Liver (tissue), 9 donors: Measurements from ENCODE around the gene DAGLB. TPM values are rescaled to one million over a fixed set of nuclear protein-coding genes. Genes with fewer than 3 reads are reported as not detected.

ENCODE experiments used
- DNase-seq: peaks from one replicate; pipeline ENCODE4 v3.0.0-alpha.2; 2017; ENCODE audit warnings: low spot score
- H3K27ac ChIP-seq, 2 donors: one replicate each; pipeline ENCODE4 v1.7.0; 2013; ENCODE audit warnings: inconsistent platforms in 2 of 2, low read length in 2 of 2, control low read depth in 1 of 2, low read depth in 1 of 2, mild to moderate bottlenecking in 1 of 2
- H3K27me3 ChIP-seq, 4 donors: one replicate each; pipeline versions ENCODE4 v1.6.1 to v1.7.0; 2013; ENCODE audit warnings: low read length in 3 of 4, inconsistent platforms in 1 of 4, mild to moderate bottlenecking in 1 of 4, moderate library complexity in 1 of 4; ENCODE audit not compliant: control insufficient read depth in 4 of 4, insufficient read depth in 4 of 4
- H3K36me3 ChIP-seq, 4 donors: one replicate each; pipeline versions ENCODE4 v1.6.1 to v1.7.0; 2013; ENCODE audit warnings: low read length in 3 of 4, mild to moderate bottlenecking in 3 of 4, low read depth in 1 of 4, moderate library complexity in 1 of 4; ENCODE audit not compliant: control insufficient read depth in 4 of 4, insufficient read depth in 3 of 4
- H3K4me1 ChIP-seq, 4 donors: one replicate each; pipeline versions ENCODE4 v1.6.1 to v1.7.0; 2013; ENCODE audit warnings: low read length in 3 of 4, mild to moderate bottlenecking in 3 of 4, moderate library complexity in 1 of 4; ENCODE audit not compliant: control insufficient read depth in 4 of 4, insufficient read depth in 4 of 4
- H3K4me3 ChIP-seq, 3 donors: one replicate each; pipeline versions ENCODE4 v1.6.1 to v1.7.0; 2013; ENCODE audit warnings: low read length in 3 of 3, control low read depth in 1 of 3, low read depth in 1 of 3, mild to moderate bottlenecking in 1 of 3
- H3K9ac ChIP-seq, 2 donors: one replicate each; pipeline ENCODE4 v1.7.0; 2013; ENCODE audit warnings: low read length in 2 of 2, mild to moderate bottlenecking in 2 of 2, moderate library complexity in 2 of 2, control low read depth in 1 of 2, low read depth in 1 of 2
- H3K9me3 ChIP-seq, 4 donors: one replicate each; pipeline versions ENCODE4 v1.6.1 to v1.7.0; 2013; ENCODE audit warnings: low read length in 3 of 4; ENCODE audit not compliant: control insufficient read depth in 4 of 4
- EGR1 ChIP-seq, 2 donors: IDR thresholded peaks; 2 replicates each; pipeline ENCODE4 v1.6.1; 2016 to 2018; ENCODE audit warnings: antibody characterized with exemption in 2 of 2, low read depth in 2 of 2
- FOXA1 ChIP-seq: IDR thresholded peaks from 2 replicates; pipeline ENCODE4 v1.6.1; 2016; ENCODE audit warnings: antibody characterized with exemption
- FOXA2 ChIP-seq: IDR thresholded peaks from 2 replicates; pipeline ENCODE4 v1.6.1; 2016; ENCODE audit warnings: antibody characterized with exemption
- GABPA ChIP-seq, 2 donors: IDR thresholded peaks in 1 of 2; conservative IDR thresholded peaks in 1 of 2; 2 replicates each; pipeline ENCODE4 v1.6.1; 2016; ENCODE audit warnings: antibody characterized with exemption in 2 of 2, mild to moderate bottlenecking in 1 of 2, moderate library complexity in 1 of 2
- HNF4A ChIP-seq, 2 donors: conservative IDR thresholded peaks; 2 replicates each; pipeline ENCODE4 v1.6.1; 2016; ENCODE audit warnings: antibody characterized with exemption in 2 of 2, mild to moderate bottlenecking in 2 of 2
- HNF4G ChIP-seq: IDR thresholded peaks from 2 replicates; pipeline ENCODE4 v1.6.1; 2016; ENCODE audit warnings: antibody characterized with exemption
- JUND ChIP-seq, 2 donors: IDR thresholded peaks; 2 replicates each; pipeline ENCODE4 v1.6.1; 2016; ENCODE audit warnings: antibody characterized with exemption in 2 of 2
- NR2F2 ChIP-seq: IDR thresholded peaks from 2 replicates; pipeline ENCODE4 v1.6.1; 2016; ENCODE audit warnings: antibody characterized with exemption
- RAD21 ChIP-seq, 2 donors: IDR thresholded peaks; 2 replicates each; pipeline ENCODE4 v1.6.1; 2016; ENCODE audit warnings: antibody characterized with exemption in 2 of 2, mild to moderate bottlenecking in 2 of 2
- RXRA ChIP-seq, 2 donors: IDR thresholded peaks; 2 replicates each; pipeline ENCODE4 v1.6.1; 2017 to 2018; ENCODE audit warnings: antibody characterized with exemption in 2 of 2, mild to moderate bottlenecking in 1 of 2
- SP1 ChIP-seq: IDR thresholded peaks from 2 replicates; pipeline ENCODE4 v1.6.1; 2018; ENCODE audit warnings: antibody characterized with exemption, mild to moderate bottlenecking
- TAF1 ChIP-seq: conservative IDR thresholded peaks from 2 replicates; pipeline ENCODE4 v1.6.1; 2016; ENCODE audit warnings: antibody characterized with exemption, mild to moderate bottlenecking
- YY1 ChIP-seq: IDR thresholded peaks from 2 replicates; pipeline ENCODE4 v1.6.1; 2016; ENCODE audit warnings: antibody characterized with exemption, mild to moderate bottlenecking
- whole genome bisulfite sequencing: extraction: QIAGEN DNeasy Blood & Tissue Kit; methylation state at CpG from one replicate; pipeline ENCODE4 v1.1.7; 2013; 5-methylcytosine and 5-hydroxymethylcytosine counted together
- polyA plus RNA-seq, 2 donors: library from polyadenylated mRNA; stranded (reverse) in 1 of 2; unstranded in 1 of 2; fragments of 200-250 nt in 1 of 2; fragments of >200 nt in 1 of 2; fragmentation: Nextera tagmentation in 1 of 2; extraction: Ambion mirVana in 1 of 2; gene quantifications; one replicate each; pipeline versions ENCODE4 v1.2.1 to v1.2.3, GENCODE V29; 2013 to 2015
- total RNA-seq, 2 donors: library from RNA; depleted of rRNA; stranded (reverse); fragments of >200 nt; gene quantifications; one replicate each; pipeline ENCODE4 v1.2.3, GENCODE V29; 2014
- TF ChIP-seq, protein P1 (sequence below): IDR thresholded peaks from 2 replicates; pipeline ENCODE4 v1.6.1; 2016; ENCODE audit warnings: antibody characterized with exemption
- TF ChIP-seq, protein P2 (sequence below): fragments of 150-350 bp; IDR thresholded peaks from 2 replicates; pipeline ENCODE4 v1.5.1; 2017; ENCODE audit warnings: improper control_type of control experiment, low read depth, low read length; ENCODE audit not compliant: missing input control
- TF ChIP-seq, protein P3 (sequence below): IDR thresholded peaks from 2 replicates; pipeline ENCODE4 v1.6.1; 2016; ENCODE audit warnings: antibody characterized with exemption, mild to moderate bottlenecking
- TF ChIP-seq, protein P4 (sequence below): IDR thresholded peaks from 2 replicates; pipeline ENCODE4 v1.6.1; 2016; ENCODE audit warnings: antibody characterized with exemption
- TF ChIP-seq, protein P5 (sequence below): IDR thresholded peaks from 2 replicates; pipeline ENCODE4 v1.6.1; 2016; ENCODE audit warnings: antibody characterized with exemption
- donor health status: healthy.
- donor health status: healthy.
- donor health status: healthy.
- donor health status: healthy.
- donor health status: healthy.

The DAGLB gene
- total and polyA plus RNA-seq, 4 donors, result 4.9 to 10.7 (median 8.4) TPM

DNA sequence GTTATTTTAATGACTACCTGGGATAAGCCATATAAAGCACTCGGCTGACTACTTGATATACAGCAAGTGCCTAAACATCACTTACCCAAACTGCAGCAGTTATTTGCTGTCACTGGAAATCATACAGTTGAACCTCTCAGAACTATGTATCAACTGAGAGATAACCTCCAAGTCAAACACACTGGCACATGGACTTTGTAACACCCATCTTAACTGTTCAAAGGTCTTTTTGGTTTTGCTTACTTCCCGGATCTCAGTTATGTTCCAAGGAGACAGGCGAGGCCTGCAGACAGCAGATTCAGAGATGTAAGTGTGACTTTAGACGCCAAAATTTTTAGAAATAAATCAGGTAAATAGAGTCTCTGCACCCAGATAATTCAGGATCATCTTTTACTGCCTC lies 34.6 kb upstream of the DAGLB start (continued):
- peak; percentile 37 for TF ChIP-seq NR2F2

DNA sequence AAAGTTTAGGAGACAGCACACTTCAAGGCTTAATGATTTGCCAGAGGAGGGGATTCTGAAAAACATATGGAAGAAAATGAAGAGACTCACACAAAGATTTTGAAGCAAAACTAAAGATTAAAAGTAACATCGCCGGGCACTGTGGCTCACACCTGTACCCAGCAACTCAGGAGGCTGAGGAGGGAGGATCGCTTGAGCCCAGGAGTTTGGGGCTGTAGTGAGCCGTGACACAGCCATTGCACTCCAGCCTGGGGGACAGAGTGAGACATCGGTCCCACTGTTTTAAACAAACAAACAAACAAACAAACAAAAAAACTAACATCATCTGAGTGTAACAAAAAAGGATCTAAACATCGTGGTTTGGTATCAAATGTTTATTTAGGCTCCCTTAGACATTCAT lies 33.7 kb upstream of the DAGLB start:
- Histone ChIP-seq H3K36me3 (peaks cover 0 to 7% (median 2%) of the 10 kb centered on the region in 4 donors), H3K9ac (no peak overlapping the region), H3K27me3 (no peaks in the 10 kb centered on the region), H3K9me3 (no peaks in the 10 kb centered on the region), H3K27ac (no peak overlapping the region), H3K4me3 (peak overlapping the region; percentile 25 to 42 (median 37)), H3K4me1 (peaks cover 6 to 56% (median 43%) of the 10 kb centered on the region in 4 donors)
- TF ChIP-seq, protein P1, sequence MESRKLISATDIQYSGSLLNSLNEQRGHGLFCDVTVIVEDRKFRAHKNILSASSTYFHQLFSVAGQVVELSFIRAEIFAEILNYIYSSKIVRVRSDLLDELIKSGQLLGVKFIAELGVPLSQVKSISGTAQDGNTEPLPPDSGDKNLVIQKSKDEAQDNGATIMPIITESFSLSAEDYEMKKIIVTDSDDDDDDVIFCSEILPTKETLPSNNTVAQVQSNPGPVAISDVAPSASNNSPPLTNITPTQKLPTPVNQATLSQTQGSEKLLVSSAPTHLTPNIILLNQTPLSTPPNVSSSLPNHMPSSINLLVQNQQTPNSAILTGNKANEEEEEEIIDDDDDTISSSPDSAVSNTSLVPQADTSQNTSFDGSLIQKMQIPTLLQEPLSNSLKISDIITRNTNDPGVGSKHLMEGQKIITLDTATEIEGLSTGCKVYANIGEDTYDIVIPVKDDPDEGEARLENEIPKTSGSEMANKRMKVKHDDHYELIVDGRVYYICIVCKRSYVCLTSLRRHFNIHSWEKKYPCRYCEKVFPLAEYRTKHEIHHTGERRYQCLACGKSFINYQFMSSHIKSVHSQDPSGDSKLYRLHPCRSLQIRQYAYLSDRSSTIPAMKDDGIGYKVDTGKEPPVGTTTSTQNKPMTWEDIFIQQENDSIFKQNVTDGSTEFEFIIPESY, result no peak
- TF ChIP-seq SP1, result no peak
- TF ChIP-seq RXRA (IDR thresholded peaks at IDR 0.05), result no peak
- no peak for TF ChIP-seq HNF4G
- TF ChIP-seq YY1, result no peak
- TF ChIP-seq TAF1, result no peak
- TF ChIP-seq, protein P2, sequence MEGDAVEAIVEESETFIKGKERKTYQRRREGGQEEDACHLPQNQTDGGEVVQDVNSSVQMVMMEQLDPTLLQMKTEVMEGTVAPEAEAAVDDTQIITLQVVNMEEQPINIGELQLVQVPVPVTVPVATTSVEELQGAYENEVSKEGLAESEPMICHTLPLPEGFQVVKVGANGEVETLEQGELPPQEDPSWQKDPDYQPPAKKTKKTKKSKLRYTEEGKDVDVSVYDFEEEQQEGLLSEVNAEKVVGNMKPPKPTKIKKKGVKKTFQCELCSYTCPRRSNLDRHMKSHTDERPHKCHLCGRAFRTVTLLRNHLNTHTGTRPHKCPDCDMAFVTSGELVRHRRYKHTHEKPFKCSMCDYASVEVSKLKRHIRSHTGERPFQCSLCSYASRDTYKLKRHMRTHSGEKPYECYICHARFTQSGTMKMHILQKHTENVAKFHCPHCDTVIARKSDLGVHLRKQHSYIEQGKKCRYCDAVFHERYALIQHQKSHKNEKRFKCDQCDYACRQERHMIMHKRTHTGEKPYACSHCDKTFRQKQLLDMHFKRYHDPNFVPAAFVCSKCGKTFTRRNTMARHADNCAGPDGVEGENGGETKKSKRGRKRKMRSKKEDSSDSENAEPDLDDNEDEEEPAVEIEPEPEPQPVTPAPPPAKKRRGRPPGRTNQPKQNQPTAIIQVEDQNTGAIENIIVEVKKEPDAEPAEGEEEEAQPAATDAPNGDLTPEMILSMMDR, result no peak
- TF ChIP-seq FOXA1, result no peak
- TF ChIP-seq, protein P3, sequence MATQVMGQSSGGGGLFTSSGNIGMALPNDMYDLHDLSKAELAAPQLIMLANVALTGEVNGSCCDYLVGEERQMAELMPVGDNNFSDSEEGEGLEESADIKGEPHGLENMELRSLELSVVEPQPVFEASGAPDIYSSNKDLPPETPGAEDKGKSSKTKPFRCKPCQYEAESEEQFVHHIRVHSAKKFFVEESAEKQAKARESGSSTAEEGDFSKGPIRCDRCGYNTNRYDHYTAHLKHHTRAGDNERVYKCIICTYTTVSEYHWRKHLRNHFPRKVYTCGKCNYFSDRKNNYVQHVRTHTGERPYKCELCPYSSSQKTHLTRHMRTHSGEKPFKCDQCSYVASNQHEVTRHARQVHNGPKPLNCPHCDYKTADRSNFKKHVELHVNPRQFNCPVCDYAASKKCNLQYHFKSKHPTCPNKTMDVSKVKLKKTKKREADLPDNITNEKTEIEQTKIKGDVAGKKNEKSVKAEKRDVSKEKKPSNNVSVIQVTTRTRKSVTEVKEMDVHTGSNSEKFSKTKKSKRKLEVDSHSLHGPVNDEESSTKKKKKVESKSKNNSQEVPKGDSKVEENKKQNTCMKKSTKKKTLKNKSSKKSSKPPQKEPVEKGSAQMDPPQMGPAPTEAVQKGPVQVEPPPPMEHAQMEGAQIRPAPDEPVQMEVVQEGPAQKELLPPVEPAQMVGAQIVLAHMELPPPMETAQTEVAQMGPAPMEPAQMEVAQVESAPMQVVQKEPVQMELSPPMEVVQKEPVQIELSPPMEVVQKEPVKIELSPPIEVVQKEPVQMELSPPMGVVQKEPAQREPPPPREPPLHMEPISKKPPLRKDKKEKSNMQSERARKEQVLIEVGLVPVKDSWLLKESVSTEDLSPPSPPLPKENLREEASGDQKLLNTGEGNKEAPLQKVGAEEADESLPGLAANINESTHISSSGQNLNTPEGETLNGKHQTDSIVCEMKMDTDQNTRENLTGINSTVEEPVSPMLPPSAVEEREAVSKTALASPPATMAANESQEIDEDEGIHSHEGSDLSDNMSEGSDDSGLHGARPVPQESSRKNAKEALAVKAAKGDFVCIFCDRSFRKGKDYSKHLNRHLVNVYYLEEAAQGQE, result no peak
- TF ChIP-seq GABPA (IDR thresholded peaks at IDR 0.05 in 1 of 2, conservative IDR thresholded peaks at IDR 0.05 in 1 of 2), result no peak
- TF ChIP-seq FOXA2, result no peak
- no peak for TF ChIP-seq JUND (IDR thresholded peaks at IDR 0.05)
- TF ChIP-seq, protein P4, sequence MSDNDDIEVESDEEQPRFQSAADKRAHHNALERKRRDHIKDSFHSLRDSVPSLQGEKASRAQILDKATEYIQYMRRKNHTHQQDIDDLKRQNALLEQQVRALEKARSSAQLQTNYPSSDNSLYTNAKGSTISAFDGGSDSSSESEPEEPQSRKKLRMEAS, result no peak
- TF ChIP-seq EGR1 (IDR thresholded peaks at IDR 0.05; ENCODE audit: low read depth in 2 of 2), result no peak
- TF ChIP-seq NR2F2, result no peak
- TF ChIP-seq HNF4A (conservative IDR thresholded peaks at IDR 0.05), result no peak
- no peak for TF ChIP-seq RAD21 (IDR thresholded peaks at IDR 0.05)
- TF ChIP-seq, protein P5, sequence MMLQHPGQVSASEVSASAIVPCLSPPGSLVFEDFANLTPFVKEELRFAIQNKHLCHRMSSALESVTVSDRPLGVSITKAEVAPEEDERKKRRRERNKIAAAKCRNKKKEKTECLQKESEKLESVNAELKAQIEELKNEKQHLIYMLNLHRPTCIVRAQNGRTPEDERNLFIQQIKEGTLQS, result no peak
- WGBS, result 56% methylated on average over 6 of the region's 6 CpGs
- no peak for DNase-seq
